Ishikawa (cell line): ENCODE results near the gene MAGI2.

ENCODE experiments used
- CEBPB ChIP-seq: IDR thresholded peaks from 2 replicates; pipeline ENCODE4 v1.6.1; 2012
- CREB1 ChIP-seq: IDR thresholded peaks from 2 replicates; pipeline ENCODE4 v1.6.1; 2012; ENCODE audit warnings: low read depth
- EGR1 ChIP-seq: IDR thresholded peaks from 2 replicates; pipeline ENCODE4 v1.6.1; 2012
- EP300 ChIP-seq: IDR thresholded peaks from 2 replicates; pipeline ENCODE4 v1.6.1; 2012; ENCODE audit warnings: borderline replicate concordance
- FOXM1 ChIP-seq: IDR thresholded peaks from 2 replicates; pipeline ENCODE4 v1.6.1; 2012; ENCODE audit warnings: low read depth, borderline replicate concordance
- MAX ChIP-seq: IDR thresholded peaks from 2 replicates; pipeline ENCODE4 v1.6.1; 2012
- NFIC ChIP-seq: IDR thresholded peaks from 2 replicates; pipeline ENCODE4 v1.6.1; 2012
- RAD21 ChIP-seq: IDR thresholded peaks from 2 replicates; pipeline ENCODE4 v1.6.1; 2012; ENCODE audit warnings: low read depth
- REST ChIP-seq: IDR thresholded peaks from 2 replicates; pipeline ENCODE4 v1.6.1; 2012; ENCODE audit warnings: low read depth, mild to moderate bottlenecking
- TAF1 ChIP-seq: IDR thresholded peaks from 2 replicates; pipeline ENCODE4 v1.6.1; 2012; ENCODE audit warnings: low read depth, mild to moderate bottlenecking
- TCF12 ChIP-seq: IDR thresholded peaks from 2 replicates; pipeline ENCODE4 v1.6.1; 2012; ENCODE audit warnings: low read depth
- TEAD4 ChIP-seq: IDR thresholded peaks from 2 replicates; pipeline ENCODE4 v1.6.1; 2012
- USF1 ChIP-seq: IDR thresholded peaks from 2 replicates; pipeline ENCODE4 v1.6.1; 2012
- YY1 ChIP-seq: IDR thresholded peaks from 2 replicates; pipeline ENCODE4 v1.6.1; 2012; ENCODE audit warnings: low read depth
- ZBTB7A ChIP-seq: IDR thresholded peaks from 2 replicates; pipeline ENCODE4 v1.6.1; 2012; ENCODE audit warnings: low read depth

The MAGI2 gene

GRCh38 chr7:78121888-78122287 lies 1331.6 kb downstream of the MAGI2 start:
- TF ChIP-seq EGR1 = no peak
- no peak for TF ChIP-seq TEAD4
- no peak for TF ChIP-seq REST
- no peak for TF ChIP-seq RAD21
- TF ChIP-seq EP300 = no peak
- TF ChIP-seq USF1 = no peak
- TF ChIP-seq CEBPB = no peak
- TF ChIP-seq ZBTB7A = no peak
- TF ChIP-seq YY1 = no peak
- TF ChIP-seq CREB1 = no peak
- TF ChIP-seq TCF12 = no peak
- TF ChIP-seq FOXM1 = no peak
- TF ChIP-seq TAF1 = no peak
- no peak for TF ChIP-seq NFIC
- no peak for TF ChIP-seq MAX

GRCh38 chr7:78118470-78118869 lies 1335.0 kb downstream of the MAGI2 start:
- TF ChIP-seq TEAD4 = no peak
- TF ChIP-seq MAX = no peak
- TF ChIP-seq REST = no peak
- no peak for TF ChIP-seq USF1
- TF ChIP-seq YY1 = no peak
- TF ChIP-seq EGR1 = no peak
- no peak for TF ChIP-seq NFIC
- TF ChIP-seq ZBTB7A = no peak
- no peak for TF ChIP-seq CREB1
- TF ChIP-seq TCF12 = no peak
- TF ChIP-seq TAF1 = no peak
- no peak for TF ChIP-seq CEBPB
- no peak for TF ChIP-seq EP300
- TF ChIP-seq FOXM1 = no peak
- no peak for TF ChIP-seq RAD21

GRCh38 chr7:78115876-78116275 lies 1337.6 kb downstream of the MAGI2 start:
- TF ChIP-seq EGR1 = no peak
- no peak for TF ChIP-seq USF1
- TF ChIP-seq RAD21 = no peak
- no peak for TF ChIP-seq EP300

- no peak for TF ChIP-seq YY1
- no peak for TF ChIP-seq EGR1
- no peak for TF ChIP-seq RAD21
- no peak for TF ChIP-seq USF1
- no peak for TF ChIP-seq REST
- no peak for TF ChIP-seq ZBTB7A
- no peak for TF ChIP-seq TAF1
- TF ChIP-seq TEAD4 = no peak
- no peak for TF ChIP-seq FOXM1
These were observed 1338.5 kb downstream of the MAGI2 start for GRCh38 chr7:78114993-78115392.
